ENCODE data around the gene CCDC196.
"Not testable (repeated sequence)": the region's sequence is repeated elsewhere in the genome, so short reads cannot be mapped to it uniquely, and the experiment has no call there.

The CCDC196 gene

GRCh38 chr14:66501592-66501991, 15.4 kb downstream of the CCDC196 start:
- H3K4me3 ChIP-seq (ENCODE audit: low read length), result no peak overlapping the region
- no peak for DNase-seq (ENCODE audit: low read depth)
- no peak for TF ChIP-seq CTCF (IDR thresholded peaks at IDR 0.05; ENCODE audit: insufficient read depth, low read depth, low read length, missing control alignments)

GRCh38 chr14:66502836-66503235, 16.7 kb downstream of the CCDC196 start:
- not testable (repeated sequence) for H3K4me3 ChIP-seq (ENCODE audit: low read length); DNase-seq (ENCODE audit: low read depth)

GRCh38 chr14:66503532-66503931, 17.4 kb downstream of the CCDC196 start:
- H3K4me3 ChIP-seq (ENCODE audit: low read length), result no peak overlapping the region
- no peak for TF ChIP-seq CTCF (IDR thresholded peaks at IDR 0.05; ENCODE audit: insufficient read depth, low read depth, low read length, missing control alignments)
- peak; percentile 70 for DNase-seq (ENCODE audit: low read depth)

DNA sequence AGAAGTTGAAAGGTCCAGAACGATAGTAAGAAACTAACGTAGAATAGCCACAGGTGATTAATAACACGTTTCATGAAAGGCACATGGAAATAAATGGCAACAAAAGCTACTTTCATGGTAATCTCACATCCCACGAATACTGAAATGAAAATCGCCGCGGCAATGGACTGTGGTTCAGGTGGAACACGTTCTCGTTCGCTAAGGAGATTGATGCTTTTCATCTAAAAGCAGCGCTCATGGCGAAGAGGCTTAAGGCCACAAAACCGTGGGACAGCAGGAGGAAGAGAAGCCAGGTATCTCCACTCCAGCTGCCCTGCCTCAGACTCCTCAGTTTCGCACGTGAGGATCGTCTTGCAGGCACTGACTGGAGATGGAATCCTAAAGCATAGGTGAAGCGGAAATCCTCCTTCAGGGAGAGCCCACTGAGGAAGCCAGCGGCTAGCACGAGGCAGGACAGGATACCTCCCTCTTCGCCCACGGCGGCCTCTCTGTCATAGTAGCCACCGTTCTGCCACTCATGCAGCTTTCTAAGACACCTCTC, 21.1 kb downstream of the CCDC196 start:
- no peak for TF ChIP-seq CTCF (IDR thresholded peaks at IDR 0.05; ENCODE audit: insufficient read depth, low read depth, low read length, missing control alignments)
- DNase-seq (ENCODE audit: low read depth), result no peak
- peak overlapping the region; percentile 97 for H3K4me3 ChIP-seq (ENCODE audit: low read length)

DNA sequence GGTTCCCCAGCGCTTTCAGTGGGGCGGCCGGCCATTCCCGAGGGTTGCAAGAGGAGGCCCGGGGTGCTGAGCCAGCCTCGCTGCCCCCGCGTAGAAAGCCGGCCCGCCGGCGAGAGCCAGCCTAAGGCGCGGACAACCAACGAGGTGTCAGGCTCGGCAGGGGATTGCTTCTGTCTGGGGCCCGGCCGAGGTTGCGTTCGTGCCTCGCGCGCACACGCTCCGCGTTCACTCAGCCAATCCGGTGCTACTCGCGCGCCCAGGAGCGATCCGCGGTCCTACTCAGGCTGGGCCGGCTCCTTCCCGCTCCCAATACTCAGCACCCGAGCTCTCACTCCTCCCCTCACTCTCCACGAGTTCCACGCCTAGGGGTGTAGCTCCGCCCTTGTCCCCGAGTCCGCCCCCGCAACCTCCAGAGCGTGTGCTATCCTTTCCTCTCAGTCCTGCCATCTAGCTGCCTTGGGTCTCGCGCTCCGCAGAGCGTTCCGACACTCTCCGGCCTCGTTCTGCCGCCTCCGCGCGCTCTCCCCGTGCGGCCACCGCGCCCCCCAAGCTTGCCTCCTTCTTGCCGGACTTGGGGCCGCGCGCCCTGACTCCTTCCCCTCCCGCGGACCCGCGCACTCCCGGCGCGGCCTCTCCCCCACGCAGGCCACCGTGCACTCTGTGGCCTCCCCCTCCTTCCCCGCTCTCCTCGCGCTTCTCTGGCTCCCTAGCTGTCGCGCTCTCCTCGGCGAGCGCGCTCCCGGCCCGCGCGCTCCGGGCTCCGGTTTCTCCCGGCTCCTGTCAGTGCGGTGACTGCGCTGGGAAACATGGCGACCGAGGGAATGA, 21.8 kb downstream of the CCDC196 start, which contains the start of gene GPHN:
GPHN (plus strand) TSS at position 426 of the 825 bp plus-strand sequence.
- H3K4me3 ChIP-seq (ENCODE audit: low read length), result peak within 1 kb of the TSS; percentile 97
- peak; percentile 100 for DNase-seq (ENCODE audit: low read depth)
- TF ChIP-seq CTCF (IDR thresholded peaks at IDR 0.05; ENCODE audit: insufficient read depth, low read depth, low read length, missing control alignments), result peak; percentile 35

GRCh38 chr14:66508547-66508845, 22.3 kb downstream of the CCDC196 start:
- H3K4me3 ChIP-seq (ENCODE audit: low read length), result peak overlapping the region; percentile 97
- no peak for TF ChIP-seq CTCF (IDR thresholded peaks at IDR 0.05; ENCODE audit: insufficient read depth, low read depth, low read length, missing control alignments)
- no peak for DNase-seq (ENCODE audit: low read depth)

DNA sequence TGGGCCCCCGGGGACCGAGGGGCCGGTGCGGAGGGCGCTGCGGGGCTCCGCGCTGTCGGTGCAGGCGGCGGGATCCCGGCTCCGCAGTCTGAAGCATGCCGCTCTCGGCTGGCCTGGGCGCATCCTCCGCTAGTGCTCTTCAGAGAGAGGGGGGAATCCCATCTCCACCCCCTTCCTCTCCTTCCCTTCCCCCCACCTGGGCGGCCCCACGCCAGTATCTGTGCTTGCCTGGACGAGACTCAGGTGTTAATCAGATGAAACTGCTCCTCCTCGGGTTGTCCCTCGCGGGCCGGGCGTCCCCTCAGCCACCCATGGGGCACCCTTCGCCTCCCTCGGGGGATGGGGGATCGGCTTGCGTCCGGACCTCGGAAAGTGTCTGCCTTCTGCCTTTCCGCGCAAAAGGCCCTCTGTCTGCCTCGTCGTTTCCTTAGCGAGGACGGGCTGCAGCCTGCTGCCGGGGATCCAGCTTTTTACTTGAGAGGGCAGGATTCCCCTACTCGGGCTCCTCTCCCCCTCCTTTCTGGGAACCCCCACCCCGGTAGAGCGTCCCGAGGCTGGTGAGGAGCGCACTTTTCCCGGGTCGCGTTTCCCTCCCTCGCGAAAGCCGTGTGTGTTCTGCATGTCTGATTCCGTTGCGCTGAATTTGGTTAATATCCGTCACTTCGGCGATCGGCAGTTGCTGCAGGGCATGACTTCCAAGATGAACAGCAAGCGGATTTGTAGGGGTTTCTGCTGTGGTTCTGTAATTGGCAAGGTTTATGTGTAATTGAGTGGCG, 22.9 kb downstream of the CCDC196 start:
- no peak for TF ChIP-seq CTCF (IDR thresholded peaks at IDR 0.05; ENCODE audit: insufficient read depth, low read depth, low read length, missing control alignments)
- DNase-seq (ENCODE audit: low read depth), result peak; percentile 52
- peak overlapping the region; percentile 97 for H3K4me3 ChIP-seq (ENCODE audit: low read length)
